Transverse colon (tissue), 4 donors: ENCODE data around the gene LDLRAD4.

Experiments used
- EP300 ChIP-seq: sonication (generic); formaldehyde crosslinking; IDR thresholded peaks from one replicate; pipeline ENCODE4 v1.6.1; 2017; ENCODE audit warnings: antibody characterized with exemption, low read depth
- POLR2A ChIP-seq: fragments of 450-650 bp; IDR thresholded peaks from one replicate; pipeline ENCODE4 v1.6.1; 2016; ENCODE audit warnings: antibody characterized with exemption, mild to moderate bottlenecking, moderate library complexity
- POLR2AphosphoS5 ChIP-seq, 3 donors: sonication (generic); formaldehyde crosslinking; IDR thresholded peaks; one replicate each; pipeline ENCODE4 v1.6.1; 2016; ENCODE audit warnings: antibody characterized with exemption in 3 of 3
- TF ChIP-seq, protein P1 (sequence below), 5 experiments: fragments of 200-600 bp in 3 of 5; fragments of 450-650 bp in 2 of 5; sonication (generic) in 3 of 5; IDR thresholded peaks; 1 replicate in 2 of 5; 2 replicates in 3 of 5; pipeline ENCODE4 v1.5.1; 2016 to 2017; ENCODE audit warnings: antibody characterized with exemption in 5 of 5, inconsistent platforms in 3 of 5, mild to moderate bottlenecking in 2 of 5, moderate library complexity in 1 of 5

DNA sequence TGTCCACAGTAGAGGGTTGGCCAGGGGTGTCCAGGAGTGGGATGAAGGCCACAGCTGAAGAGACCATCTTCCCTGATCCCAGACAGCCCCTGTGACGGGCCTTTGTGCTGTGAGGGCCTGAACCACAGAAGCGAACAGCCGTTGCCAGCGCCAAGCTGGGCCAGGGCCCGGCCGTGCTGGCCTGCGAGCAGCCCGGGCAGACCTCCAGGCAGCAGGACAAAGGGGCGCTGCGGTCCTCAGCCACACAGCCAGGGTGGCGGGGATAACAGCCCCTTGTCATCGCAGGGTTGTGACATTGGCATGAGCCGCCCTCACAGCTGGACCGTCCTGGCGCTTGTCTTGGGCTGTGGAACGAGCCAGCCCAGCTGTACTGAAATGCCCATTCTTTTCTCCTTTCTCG is 346.7 kb downstream of the LDLRAD4 start:
- TF ChIP-seq, protein P1, sequence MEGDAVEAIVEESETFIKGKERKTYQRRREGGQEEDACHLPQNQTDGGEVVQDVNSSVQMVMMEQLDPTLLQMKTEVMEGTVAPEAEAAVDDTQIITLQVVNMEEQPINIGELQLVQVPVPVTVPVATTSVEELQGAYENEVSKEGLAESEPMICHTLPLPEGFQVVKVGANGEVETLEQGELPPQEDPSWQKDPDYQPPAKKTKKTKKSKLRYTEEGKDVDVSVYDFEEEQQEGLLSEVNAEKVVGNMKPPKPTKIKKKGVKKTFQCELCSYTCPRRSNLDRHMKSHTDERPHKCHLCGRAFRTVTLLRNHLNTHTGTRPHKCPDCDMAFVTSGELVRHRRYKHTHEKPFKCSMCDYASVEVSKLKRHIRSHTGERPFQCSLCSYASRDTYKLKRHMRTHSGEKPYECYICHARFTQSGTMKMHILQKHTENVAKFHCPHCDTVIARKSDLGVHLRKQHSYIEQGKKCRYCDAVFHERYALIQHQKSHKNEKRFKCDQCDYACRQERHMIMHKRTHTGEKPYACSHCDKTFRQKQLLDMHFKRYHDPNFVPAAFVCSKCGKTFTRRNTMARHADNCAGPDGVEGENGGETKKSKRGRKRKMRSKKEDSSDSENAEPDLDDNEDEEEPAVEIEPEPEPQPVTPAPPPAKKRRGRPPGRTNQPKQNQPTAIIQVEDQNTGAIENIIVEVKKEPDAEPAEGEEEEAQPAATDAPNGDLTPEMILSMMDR (IDR thresholded peaks at IDR 0.05) = no peak
- no peak for TF ChIP-seq POLR2AphosphoS5 (IDR thresholded peaks at IDR 0.05)
- no peak for TF ChIP-seq POLR2A
- TF ChIP-seq EP300 = no peak
